ENCODE data around the gene TNS1. TPM values are rescaled to one million over a fixed set of nuclear protein-coding genes. Genes with fewer than 3 reads are reported as not detected.

The TNS1 gene
- total RNA-seq, 2 experiments from 2014 or later: 11.0 to 13.5 TPM

- ChIA-PET POLR2A (no interaction called here), CTCF (interaction anchor here (1.6 kb wide), 1 partner anchor 11 kb away, joined by 4 read pairs; no protein-coding TSS in a partner anchor)
- peaks cover 26% of the 10 kb centered on the region for H3K27me3 Mint-ChIP-seq
- no peaks in the 10 kb centered on the region for H3K9me3 Mint-ChIP-seq
- peaks cover 59% of the 10 kb centered on the region for H3K4me1 Mint-ChIP-seq
- no peak overlapping the region for H3K27ac Mint-ChIP-seq
- H3K36me3 Mint-ChIP-seq (ENCODE audit: low read depth): no peaks in the 10 kb centered on the region
- H3K4me3 Mint-ChIP-seq: peak overlapping the region; percentile 58
- no peak for DNase-seq
Measured at GRCh38 chr2:217942731-217943335, 60.0 kb downstream of the TNS1 start.

DNA sequence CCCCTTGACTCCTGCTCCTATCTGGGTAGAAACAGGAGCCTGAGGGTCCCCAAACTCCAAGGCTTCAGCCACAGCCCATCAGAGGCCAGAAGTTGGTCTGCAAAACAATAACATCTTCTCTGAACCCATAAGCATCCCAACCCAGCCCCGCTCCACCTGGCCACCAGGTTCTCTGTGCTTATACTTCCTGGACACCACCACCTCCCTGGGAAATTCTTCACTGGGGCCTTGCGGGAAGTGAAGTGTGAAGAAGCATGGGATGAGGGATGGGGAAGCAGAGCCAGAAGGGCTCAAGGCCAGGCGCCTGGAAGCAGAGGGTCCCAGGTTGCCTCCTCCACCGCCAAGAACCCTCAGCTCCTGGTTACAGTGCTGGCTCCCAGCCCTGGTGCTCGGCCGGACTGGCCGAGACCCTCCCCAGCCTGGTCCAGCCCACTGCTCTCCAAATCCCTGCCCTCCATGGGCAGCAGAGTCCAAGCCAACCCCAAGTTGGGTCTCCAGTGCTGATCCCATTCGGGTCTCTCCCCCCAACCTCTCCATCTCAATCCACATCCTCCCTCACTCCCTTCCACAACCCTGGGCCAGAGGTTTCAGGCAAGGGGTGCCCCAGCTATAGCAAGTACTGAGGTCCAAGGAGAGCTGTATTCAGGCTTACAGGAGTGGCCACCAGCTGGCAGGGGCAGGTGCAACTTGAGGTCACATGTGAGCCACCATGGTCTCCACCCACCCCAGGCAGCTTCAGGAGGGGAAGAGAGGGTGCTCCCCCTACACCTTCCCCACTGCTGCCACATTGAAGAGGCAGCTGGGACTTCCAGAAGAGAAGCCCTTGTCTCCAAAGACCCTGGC, 60.7 kb downstream of the TNS1 start:
- no peak for DNase-seq
- CTCF ChIA-PET: no interaction called here
- no peaks in the 10 kb centered on the region for H3K36me3 Mint-ChIP-seq (ENCODE audit: low read depth)
- no peaks in the 10 kb centered on the region for H3K9me3 Mint-ChIP-seq
- POLR2A ChIA-PET: no interaction called here
- H3K27ac Mint-ChIP-seq: no peak overlapping the region
- peak overlapping the region; percentile 44 for H3K4me3 Mint-ChIP-seq
- H3K4me1 Mint-ChIP-seq: peaks cover 52% of the 10 kb centered on the region
- peaks cover 22% of the 10 kb centered on the region for H3K27me3 Mint-ChIP-seq

GRCh38 chr2:217941339-217941738, 61.5 kb downstream of the TNS1 start:
- H3K27ac Mint-ChIP-seq: no peak overlapping the region
- H3K27me3 Mint-ChIP-seq: peaks cover 22% of the 10 kb centered on the region
- no peak overlapping the region for H3K4me3 Mint-ChIP-seq
- H3K36me3 Mint-ChIP-seq (ENCODE audit: low read depth): no peaks in the 10 kb centered on the region
- POLR2A ChIA-PET: no interaction called here
- H3K4me1 Mint-ChIP-seq: peaks cover 45% of the 10 kb centered on the region
- no peak for DNase-seq
- CTCF ChIA-PET: no interaction called here
- no peaks in the 10 kb centered on the region for H3K9me3 Mint-ChIP-seq

DNA sequence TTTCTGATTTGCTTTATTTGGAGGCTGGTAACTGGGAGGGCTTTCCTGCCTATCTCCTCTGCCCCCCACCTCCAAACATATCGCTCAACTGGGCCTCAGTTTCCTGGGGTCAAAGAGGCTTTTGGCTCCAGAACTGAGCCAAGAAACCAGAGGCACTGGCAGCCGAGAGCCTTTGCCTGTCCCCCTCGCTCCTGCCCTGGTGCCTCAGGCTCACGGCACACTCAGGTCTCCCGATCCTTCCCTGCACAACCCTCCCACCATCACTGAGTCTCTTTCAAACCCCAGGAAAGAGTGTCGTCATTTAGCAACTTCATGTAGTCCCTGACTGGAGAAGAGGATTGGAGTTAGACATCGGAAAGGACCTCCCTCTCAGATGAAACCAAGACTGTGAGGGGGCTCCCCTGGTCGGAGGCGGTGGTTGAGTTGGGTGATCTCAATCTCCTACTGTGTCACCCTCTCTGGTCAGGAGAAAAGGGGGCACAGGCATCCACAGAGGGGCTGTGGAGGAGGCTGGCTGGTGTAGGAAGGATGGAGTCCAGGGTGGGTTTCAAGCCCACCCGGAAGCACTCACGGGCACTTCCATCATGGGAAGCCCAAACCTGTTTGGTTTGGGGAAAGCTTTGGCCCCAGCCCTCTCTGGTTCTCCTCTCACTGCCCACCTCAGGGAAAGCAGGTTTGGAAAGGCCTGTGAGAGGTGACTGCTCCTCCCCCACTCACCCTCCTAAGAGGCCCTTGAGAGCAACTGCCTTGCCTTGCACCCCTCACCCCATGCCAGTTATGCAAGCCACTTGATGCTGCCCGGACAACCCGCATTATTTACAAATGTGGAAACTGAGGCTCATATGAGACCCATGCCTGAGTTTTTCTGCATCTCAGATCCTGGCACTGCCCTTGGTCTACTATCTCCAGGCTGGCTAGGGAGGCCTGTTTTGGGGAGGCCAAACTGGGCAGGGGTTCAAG, 62.3 kb downstream of the TNS1 start:
- Mint-ChIP-seq H3K36me3 (ENCODE audit: low read depth) (no peaks in the 10 kb centered on the region), H3K9me3 (no peaks in the 10 kb centered on the region), H3K27me3 (peaks cover 21% of the 10 kb centered on the region), H3K4me1 (peaks cover 40% of the 10 kb centered on the region), H3K27ac (no peak overlapping the region), H3K4me3 (no peak overlapping the region)
- no peak for DNase-seq
- ChIA-PET POLR2A (no interaction called here), CTCF (no interaction called here)

GRCh38 chr2:217939629-217940245, 63.1 kb downstream of the TNS1 start:
- Mint-ChIP-seq H3K4me1 (peaks cover 36% of the 10 kb centered on the region), H3K27me3 (peaks cover 21% of the 10 kb centered on the region), H3K4me3 (no peak overlapping the region), H3K9me3 (no peaks in the 10 kb centered on the region), H3K36me3 (ENCODE audit: low read depth) (no peaks in the 10 kb centered on the region), H3K27ac (no peak overlapping the region)
- no peak for DNase-seq
- CTCF ChIA-PET: interaction anchor here (0.6 kb wide), 1 partner anchor 135 kb away, joined by 3 read pairs; no protein-coding TSS in a partner anchor
- POLR2A ChIA-PET: interaction anchor here (0.6 kb wide), 1 partner anchor 79 kb away, joined by 3 read pairs; no protein-coding TSS in a partner anchor

DNA sequence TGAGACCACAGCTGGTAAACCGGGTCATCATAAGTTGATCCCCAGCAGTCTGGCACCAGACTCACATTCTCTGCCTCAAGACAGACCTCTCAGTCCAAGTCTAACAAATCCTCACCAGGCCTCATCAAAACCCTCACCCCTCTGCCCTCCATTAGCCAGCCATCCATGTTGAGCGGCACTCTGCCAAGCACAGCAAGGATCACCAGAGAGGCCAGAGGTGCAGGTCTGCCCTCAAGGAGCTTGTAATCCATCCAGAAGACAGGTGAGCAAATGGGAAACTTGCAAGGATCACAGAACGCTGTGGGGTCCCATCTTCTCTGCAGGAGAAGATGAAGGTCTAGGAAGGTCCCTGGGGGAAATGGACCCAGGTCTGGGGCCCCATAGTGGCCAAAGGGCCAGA, 63.6 kb downstream of the TNS1 start:
- H3K27ac Mint-ChIP-seq: no peak overlapping the region
- no peaks in the 10 kb centered on the region for H3K9me3 Mint-ChIP-seq
- DNase-seq: no peak
- H3K36me3 Mint-ChIP-seq (ENCODE audit: low read depth): no peaks in the 10 kb centered on the region
- CTCF ChIA-PET: interaction anchor here (0.6 kb wide), 1 partner anchor 135 kb away, joined by 3 read pairs; no protein-coding TSS in a partner anchor
- peaks cover 17% of the 10 kb centered on the region for H3K27me3 Mint-ChIP-seq
- no peak overlapping the region for H3K4me3 Mint-ChIP-seq
- POLR2A ChIA-PET: interaction anchor here (0.6 kb wide), 1 partner anchor 79 kb away, joined by 3 read pairs; no protein-coding TSS in a partner anchor
- peaks cover 36% of the 10 kb centered on the region for H3K4me1 Mint-ChIP-seq

GRCh38 chr2:217938036-217938435, 64.8 kb downstream of the TNS1 start:
- Mint-ChIP-seq H3K4me1 (peaks cover 24% of the 10 kb centered on the region), H3K36me3 (ENCODE audit: low read depth) (no peaks in the 10 kb centered on the region), H3K9me3 (no peaks in the 10 kb centered on the region), H3K27me3 (peaks cover 12% of the 10 kb centered on the region), H3K27ac (no peak overlapping the region), H3K4me3 (no peak overlapping the region)
- no peak for DNase-seq
- POLR2A ChIA-PET: no interaction called here
- CTCF ChIA-PET: no interaction called here

GRCh38 chr2:217937446-217937845, 65.3 kb downstream of the TNS1 start:
- DNase-seq: no peak
- Mint-ChIP-seq H3K27me3 (peaks cover 13% of the 10 kb centered on the region), H3K4me3 (no peak overlapping the region), H3K9me3 (no peaks in the 10 kb centered on the region), H3K4me1 (peaks cover 23% of the 10 kb centered on the region), H3K36me3 (ENCODE audit: low read depth) (no peaks in the 10 kb centered on the region), H3K27ac (no peak overlapping the region)
- CTCF ChIA-PET: no interaction called here
- POLR2A ChIA-PET: no interaction called here

DNA sequence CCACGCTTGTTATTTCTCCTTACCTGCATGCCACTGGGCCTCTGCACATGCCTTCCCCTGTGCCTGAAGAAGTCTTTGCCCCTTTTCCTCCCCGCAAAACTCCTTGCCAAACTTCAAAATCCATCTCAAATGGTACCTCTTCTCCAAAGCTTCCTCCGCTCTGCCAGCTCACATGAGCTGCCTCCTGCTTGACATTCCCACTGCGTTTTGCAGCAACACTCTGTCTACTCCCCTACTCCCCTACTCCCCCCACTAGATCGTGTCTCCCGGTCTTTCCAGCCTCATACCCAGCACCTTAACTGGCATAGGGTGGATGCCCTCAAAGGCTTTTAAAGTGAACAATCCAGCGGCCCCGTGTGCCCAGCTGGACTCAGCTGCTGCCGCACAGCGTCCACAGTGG, 65.8 kb downstream of the TNS1 start:
- no peaks in the 10 kb centered on the region for H3K36me3 Mint-ChIP-seq (ENCODE audit: low read depth)
- H3K9me3 Mint-ChIP-seq: no peaks in the 10 kb centered on the region
- H3K4me1 Mint-ChIP-seq: peaks cover 21% of the 10 kb centered on the region
- peaks cover 13% of the 10 kb centered on the region for H3K27me3 Mint-ChIP-seq
- POLR2A ChIA-PET: no interaction called here
- H3K27ac Mint-ChIP-seq: no peak overlapping the region
- no peak for DNase-seq
- CTCF ChIA-PET: no interaction called here
- no peak overlapping the region for H3K4me3 Mint-ChIP-seq

DNA sequence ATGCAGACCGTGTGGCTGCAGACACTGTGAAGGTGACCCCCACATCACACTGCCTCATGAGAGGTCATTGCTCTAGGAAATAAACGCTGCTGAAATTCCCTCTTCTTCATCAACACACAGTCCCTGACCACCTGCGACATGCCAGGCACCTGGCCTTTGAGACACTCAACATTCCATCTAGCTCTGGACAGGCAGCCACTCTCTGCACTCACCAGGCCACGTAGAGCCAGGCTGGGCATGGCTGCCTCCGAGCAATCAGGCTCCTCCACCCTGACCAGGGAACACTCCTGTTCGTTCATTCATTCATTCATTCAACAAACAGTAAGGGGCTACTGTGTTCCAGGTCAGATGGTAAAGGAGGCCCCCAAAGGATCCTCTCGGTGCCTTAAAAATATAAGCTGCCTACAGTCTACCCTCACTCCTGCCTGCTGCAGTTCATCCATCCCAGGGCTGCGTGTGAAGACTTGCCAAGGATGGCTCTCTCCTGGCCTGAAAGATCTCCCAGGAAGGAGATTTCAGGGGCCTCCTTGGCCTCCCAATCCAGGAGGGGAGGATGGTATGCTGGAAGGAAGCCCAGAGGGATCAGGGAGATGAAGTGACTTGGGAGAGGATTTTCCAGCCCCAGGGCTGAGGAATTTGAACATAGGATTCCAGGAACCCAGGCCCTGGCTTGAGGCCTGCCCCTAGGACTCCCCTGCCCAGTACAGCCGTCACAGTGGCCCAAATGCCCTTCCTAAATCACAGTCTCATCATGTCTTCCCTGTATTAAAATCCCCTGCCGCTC, 66.7 kb downstream of the TNS1 start:
- no peak overlapping the region for H3K4me3 Mint-ChIP-seq
- DNase-seq: no peak
- CTCF ChIA-PET: interaction anchor here (0.7 kb wide), 1 partner anchor 151 kb away, joined by 4 read pairs; no protein-coding TSS in a partner anchor
- H3K36me3 Mint-ChIP-seq (ENCODE audit: low read depth): no peaks in the 10 kb centered on the region
- peaks cover 12% of the 10 kb centered on the region for H3K27me3 Mint-ChIP-seq
- H3K27ac Mint-ChIP-seq: no peak overlapping the region
- POLR2A ChIA-PET: no interaction called here
- no peaks in the 10 kb centered on the region for H3K9me3 Mint-ChIP-seq
- H3K4me1 Mint-ChIP-seq: peaks cover 21% of the 10 kb centered on the region

DNA sequence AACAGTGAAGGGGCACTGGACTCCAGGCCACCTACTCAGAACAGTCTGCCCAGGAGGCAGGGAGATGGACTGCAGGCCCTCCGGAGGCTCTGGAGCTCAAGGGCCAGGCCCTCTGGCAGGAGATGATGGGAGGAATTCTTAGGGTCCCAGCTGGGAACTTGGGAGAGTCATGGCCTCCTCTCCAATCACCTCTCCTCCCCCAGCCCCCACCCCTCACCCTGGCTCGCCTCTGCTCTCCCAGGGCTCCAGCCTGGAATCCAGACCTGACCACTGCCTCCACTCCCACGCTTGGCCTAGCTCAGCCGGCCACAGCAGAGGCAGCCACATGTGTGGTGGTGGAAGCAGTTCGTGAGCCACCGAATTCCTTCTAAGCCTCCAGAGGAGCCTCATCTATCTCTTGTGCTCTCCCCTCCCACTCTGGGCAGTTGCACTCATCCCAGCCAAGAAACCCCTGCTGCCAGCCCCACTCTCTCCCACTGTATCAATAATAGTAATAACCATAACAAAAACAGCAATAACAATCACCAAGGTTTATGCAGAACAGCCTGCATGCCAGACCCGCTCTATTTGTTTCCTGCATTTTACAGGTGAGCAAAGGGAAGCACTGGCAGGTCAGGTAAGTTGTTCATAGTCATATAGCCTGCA, 67.4 kb downstream of the TNS1 start:
- peaks cover 27% of the 10 kb centered on the region for H3K4me1 Mint-ChIP-seq
- H3K36me3 Mint-ChIP-seq (ENCODE audit: low read depth): no peaks in the 10 kb centered on the region
- CTCF ChIA-PET: interaction anchor here (0.7 kb wide), 1 partner anchor 151 kb away, joined by 4 read pairs; no protein-coding TSS in a partner anchor
- no peaks in the 10 kb centered on the region for H3K9me3 Mint-ChIP-seq
- DNase-seq: no peak
- POLR2A ChIA-PET: no interaction called here
- peaks cover 15% of the 10 kb centered on the region for H3K27me3 Mint-ChIP-seq
- no peak overlapping the region for H3K4me3 Mint-ChIP-seq
- no peak overlapping the region for H3K27ac Mint-ChIP-seq
